Activated CD4-positive, CD25-positive, alpha-beta regulatory T cell treated with anti-CD3 and anti-CD28 coated beads, Interleukin-2, amount 50 U/mL, for 16 hours (primary cell): ENCODE measurements around the gene LUM.

ENCODE experiments used
- DNase-seq: peaks from one replicate; pipeline ENCODE4 v3.0.0-alpha.2; 2020; ENCODE audit warnings: low read depth, low spot score

LUM gene

GRCh38 chr12:91074851-91075250 is 36.4 kb downstream of the LUM start:
- DNase-seq, result no peak

GRCh38 chr12:91074154-91074709 is 37.1 kb downstream of the LUM start:
- no peak for DNase-seq

GRCh38 chr12:91073426-91073825 is 37.9 kb downstream of the LUM start:
- DNase-seq, result no peak

- DNase-seq, result no peak
Observed at GRCh38 chr12:91072931-91073330, 38.4 kb downstream of the LUM start.

- no peak for DNase-seq
Observed at GRCh38 chr12:91070936-91071335, 40.4 kb downstream of the LUM start.

- no peak for DNase-seq
Observed at GRCh38 chr12:91065396-91065795, 45.9 kb downstream of the LUM start.

- no peak for DNase-seq
Observed at GRCh38 chr12:91064640-91065039, 46.7 kb downstream of the LUM start.

- no peak for DNase-seq
Observed at GRCh38 chr12:91061091-91061490, 50.2 kb downstream of the LUM start.

GRCh38 chr12:91059211-91059610 is 52.1 kb downstream of the LUM start:
- no peak for DNase-seq

- no peak for DNase-seq
Observed at GRCh38 chr12:91058786-91059185, 52.5 kb downstream of the LUM start.

- DNase-seq, result no peak
Observed at GRCh38 chr12:91057368-91058165, 53.7 kb downstream of the LUM start, which contains the start of gene KERA. Gene KERA, minus strand, starts transcription at chr12:91058024. Its CDS starts 1,743 bp downstream, at chr12:91056281.

- DNase-seq, result no peak
Observed at GRCh38 chr12:91056488-91056887, 54.8 kb downstream of the LUM start.

GRCh38 chr12:91055976-91056375 is 55.3 kb downstream of the LUM start:
- no peak for DNase-seq

GRCh38 chr12:91053951-91054715 is 57.2 kb downstream of the LUM start:
- DNase-seq, result no peak
